ENCODE data around the gene RNF41. TPM values are rescaled to one million over a fixed set of nuclear protein-coding genes. Genes with fewer than 3 reads are reported as not detected.
"Not testable (repeated sequence)": the region's sequence is repeated elsewhere in the genome, so short reads cannot be mapped to it uniquely, and the experiment has no call there.

Gene RNF41
- polyA plus RNA-seq, 1 experiment = 97.2 TPM

DNA sequence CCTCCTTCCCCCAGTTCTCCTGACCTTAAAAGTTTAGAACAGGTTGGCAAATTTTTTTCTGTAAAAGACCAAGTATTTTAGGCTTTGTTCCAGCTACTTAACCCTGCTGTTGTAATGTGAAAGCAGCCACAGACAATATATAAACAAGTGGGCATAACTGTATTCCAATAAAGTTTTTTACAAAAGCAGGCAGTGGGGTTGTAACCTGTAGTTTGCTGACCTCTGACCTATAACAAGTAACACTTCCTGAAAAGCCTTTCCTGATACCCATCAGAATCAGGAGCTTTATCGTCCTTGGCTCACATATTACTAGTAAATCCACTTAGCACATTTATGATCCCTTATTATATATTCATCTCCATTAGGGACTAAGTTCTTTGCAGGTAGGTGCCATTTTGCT, 19.4 kb downstream of the RNF41 start:
- Histone ChIP-seq H3K9me3 (ENCODE audit: control insufficient read depth, insufficient read depth, low read length) (no peaks in the 10 kb centered on the region), H3K27ac (ENCODE audit: low read depth, low read length) (no peak overlapping the region), H3K4me3 (ENCODE audit: low read depth, low read length) (no peak overlapping the region), H3K27me3 (ENCODE audit: control insufficient read depth, insufficient read depth, low read length) (no peaks in the 10 kb centered on the region)
- ChIA-PET CTCF (interaction anchor here (1.6 to 1.7 kb wide), 2 partner anchors 10 to 13 kb away, joined by 8 to 10 read pairs; partner anchors contain the start of gene SMARCC2), POLR2A (interaction anchor here (1.2 kb wide), 1 partner anchor 36 kb away, joined by 5 read pairs; no protein-coding TSS in a partner anchor)
- TF ChIP-seq, protein P1, sequence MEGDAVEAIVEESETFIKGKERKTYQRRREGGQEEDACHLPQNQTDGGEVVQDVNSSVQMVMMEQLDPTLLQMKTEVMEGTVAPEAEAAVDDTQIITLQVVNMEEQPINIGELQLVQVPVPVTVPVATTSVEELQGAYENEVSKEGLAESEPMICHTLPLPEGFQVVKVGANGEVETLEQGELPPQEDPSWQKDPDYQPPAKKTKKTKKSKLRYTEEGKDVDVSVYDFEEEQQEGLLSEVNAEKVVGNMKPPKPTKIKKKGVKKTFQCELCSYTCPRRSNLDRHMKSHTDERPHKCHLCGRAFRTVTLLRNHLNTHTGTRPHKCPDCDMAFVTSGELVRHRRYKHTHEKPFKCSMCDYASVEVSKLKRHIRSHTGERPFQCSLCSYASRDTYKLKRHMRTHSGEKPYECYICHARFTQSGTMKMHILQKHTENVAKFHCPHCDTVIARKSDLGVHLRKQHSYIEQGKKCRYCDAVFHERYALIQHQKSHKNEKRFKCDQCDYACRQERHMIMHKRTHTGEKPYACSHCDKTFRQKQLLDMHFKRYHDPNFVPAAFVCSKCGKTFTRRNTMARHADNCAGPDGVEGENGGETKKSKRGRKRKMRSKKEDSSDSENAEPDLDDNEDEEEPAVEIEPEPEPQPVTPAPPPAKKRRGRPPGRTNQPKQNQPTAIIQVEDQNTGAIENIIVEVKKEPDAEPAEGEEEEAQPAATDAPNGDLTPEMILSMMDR (IDR thresholded peaks at IDR 0.05; ENCODE audit: low read depth, low read length) = no peak
- no peak for DNase-seq (ENCODE audit: low read depth, low spot score)

DNA sequence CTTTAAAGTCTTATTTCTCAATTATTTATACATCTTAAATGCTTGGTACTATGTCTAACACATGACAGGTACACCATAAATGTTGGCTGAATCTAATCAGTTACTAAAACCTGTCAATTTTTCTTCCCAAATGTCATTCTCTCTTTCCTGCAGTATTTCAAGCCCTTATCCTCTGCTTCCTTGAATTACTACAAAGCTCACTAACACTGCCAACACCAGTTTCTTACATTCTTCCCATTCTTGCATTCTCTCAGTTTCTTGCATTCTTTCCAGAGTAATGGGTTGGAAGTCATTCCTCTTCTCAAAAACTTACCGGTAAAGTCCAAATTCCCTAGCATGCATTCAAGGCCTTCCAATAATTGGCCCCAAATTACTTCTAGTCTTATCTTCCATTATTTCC, 22.9 kb downstream of the RNF41 start:
- ChIA-PET CTCF (interaction anchor here (1.4 kb wide), 1 partner anchor 10 kb away, joined by 6 read pairs; the partner anchor contains the start of gene SMARCC2), POLR2A (interaction anchor here (2.6 kb wide), 1 partner anchor 22 kb away, joined by 30 read pairs; the partner anchor contains the start of gene RNF41)
- H3K27ac ChIP-seq (ENCODE audit: low read depth, low read length) = no peak overlapping the region
- no peak for DNase-seq (ENCODE audit: low read depth, low spot score)
- TF ChIP-seq, protein P1 (IDR thresholded peaks at IDR 0.05; ENCODE audit: low read depth, low read length) = no peak
- H3K4me3 ChIP-seq (ENCODE audit: low read depth, low read length) = no peak overlapping the region
- H3K9me3 ChIP-seq (ENCODE audit: control insufficient read depth, insufficient read depth, low read length) = no peaks in the 10 kb centered on the region
- H3K27me3 ChIP-seq (ENCODE audit: control insufficient read depth, insufficient read depth, low read length) = no peaks in the 10 kb centered on the region

DNA sequence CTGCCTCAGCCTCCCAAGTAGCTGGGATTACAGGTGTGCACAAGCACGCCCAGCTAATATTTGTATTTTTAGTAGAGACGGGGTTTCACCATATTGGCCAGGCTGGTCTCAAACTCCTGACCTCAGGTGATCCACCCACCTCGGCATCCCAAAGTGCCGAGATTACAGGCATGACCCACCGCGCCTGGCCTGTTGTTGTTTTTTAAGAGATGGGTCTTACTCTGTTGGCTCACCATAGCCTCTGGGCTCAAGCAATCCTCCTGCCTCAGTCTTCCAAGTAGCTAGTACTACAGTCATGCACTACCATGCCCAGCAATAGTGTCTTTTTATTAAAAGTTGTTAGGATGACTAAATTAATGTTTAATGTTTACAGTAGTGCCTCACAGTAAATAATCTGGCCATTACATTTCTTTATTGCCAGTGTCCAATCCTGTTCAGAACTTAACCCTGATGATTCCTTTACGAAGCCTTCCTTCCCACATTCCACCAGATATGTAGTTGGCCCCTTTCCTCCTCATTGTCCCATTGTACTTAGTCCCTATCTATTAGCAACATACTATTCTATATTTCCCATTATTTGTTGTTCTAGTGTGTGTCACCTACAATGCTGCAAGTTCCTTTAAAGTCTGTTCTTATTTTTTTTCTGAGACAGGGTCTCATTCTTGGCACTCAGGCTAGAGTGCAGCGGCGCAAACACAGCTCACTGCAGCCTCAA, 23.6 kb downstream of the RNF41 start:
- DNase-seq (ENCODE audit: low read depth, low spot score) = no peak
- no peak overlapping the region for H3K27ac ChIP-seq (ENCODE audit: low read depth, low read length)
- CTCF ChIA-PET = interaction anchor here (1.4 to 1.7 kb wide), 2 partner anchors 9 to 13 kb away, joined by 4 to 6 read pairs; partner anchors contain the start of gene SMARCC2
- H3K4me3 ChIP-seq (ENCODE audit: low read depth, low read length) = no peak overlapping the region
- POLR2A ChIA-PET = interaction anchor here (2.6 kb wide), 1 partner anchor 23 kb away, joined by 30 read pairs; the partner anchor contains the start of gene RNF41
- H3K9me3 ChIP-seq (ENCODE audit: control insufficient read depth, insufficient read depth, low read length) = no peaks in the 10 kb centered on the region
- TF ChIP-seq, protein P1 (IDR thresholded peaks at IDR 0.05; ENCODE audit: low read depth, low read length) = no peak
- H3K27me3 ChIP-seq (ENCODE audit: control insufficient read depth, insufficient read depth, low read length) = no peaks in the 10 kb centered on the region

DNA sequence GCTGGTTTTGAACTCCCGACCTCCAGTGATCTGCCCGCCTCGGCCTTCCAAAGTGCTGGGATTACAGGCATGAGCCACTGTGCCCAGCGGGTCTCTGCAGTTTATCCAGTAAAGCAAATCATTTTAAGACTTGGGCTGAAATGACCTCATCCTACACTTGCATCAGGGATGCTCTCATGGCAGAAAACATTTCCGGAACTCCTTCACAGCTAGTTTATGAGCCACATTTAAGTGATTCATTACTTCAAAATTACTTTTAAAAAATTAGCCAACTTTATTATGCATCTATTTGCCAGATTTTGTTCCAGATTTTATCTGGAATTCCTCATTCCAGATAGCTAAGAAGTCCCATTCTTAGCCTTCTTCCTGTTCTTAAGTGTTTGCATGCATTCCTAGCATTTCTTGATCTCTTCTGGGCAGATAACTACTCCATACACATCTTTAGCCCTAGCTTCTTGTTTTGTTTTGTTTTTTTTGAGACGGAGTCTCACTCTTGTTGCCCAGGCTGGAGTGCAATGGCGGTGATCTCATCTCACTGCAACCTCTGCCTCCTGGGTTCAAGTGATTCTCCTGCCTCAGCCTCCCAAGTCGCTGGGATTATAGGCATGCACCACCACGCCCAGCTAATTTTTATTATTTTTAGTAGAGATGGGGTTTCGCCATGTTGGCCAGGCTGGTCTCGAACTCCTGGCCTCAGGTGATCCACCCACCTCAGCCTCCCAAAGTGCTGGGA, 24.7 kb downstream of the RNF41 start:
- H3K27me3 ChIP-seq (ENCODE audit: control insufficient read depth, insufficient read depth, low read length); H3K9me3 ChIP-seq (ENCODE audit: control insufficient read depth, insufficient read depth, low read length); H3K4me3 ChIP-seq (ENCODE audit: low read depth, low read length): not testable (repeated sequence)
- ChIA-PET CTCF (interaction anchor here (0.6 to 1.7 kb wide), 4 partner anchors 11 to 267 kb away, joined by 3 to 4 read pairs (median 4); partner anchors contain the start of gene RNF41), POLR2A (interaction anchor here (0.6 to 2.6 kb wide), 6 partner anchors 9 to 92 kb away, joined by 3 to 30 read pairs (median 4); partner anchors contain the start of genes PA2G4 and RNF41)
- H3K27ac ChIP-seq (ENCODE audit: low read depth, low read length) = peak overlapping the region; percentile 49
- peak; percentile 74 for DNase-seq (ENCODE audit: low read depth, low spot score)

DNA sequence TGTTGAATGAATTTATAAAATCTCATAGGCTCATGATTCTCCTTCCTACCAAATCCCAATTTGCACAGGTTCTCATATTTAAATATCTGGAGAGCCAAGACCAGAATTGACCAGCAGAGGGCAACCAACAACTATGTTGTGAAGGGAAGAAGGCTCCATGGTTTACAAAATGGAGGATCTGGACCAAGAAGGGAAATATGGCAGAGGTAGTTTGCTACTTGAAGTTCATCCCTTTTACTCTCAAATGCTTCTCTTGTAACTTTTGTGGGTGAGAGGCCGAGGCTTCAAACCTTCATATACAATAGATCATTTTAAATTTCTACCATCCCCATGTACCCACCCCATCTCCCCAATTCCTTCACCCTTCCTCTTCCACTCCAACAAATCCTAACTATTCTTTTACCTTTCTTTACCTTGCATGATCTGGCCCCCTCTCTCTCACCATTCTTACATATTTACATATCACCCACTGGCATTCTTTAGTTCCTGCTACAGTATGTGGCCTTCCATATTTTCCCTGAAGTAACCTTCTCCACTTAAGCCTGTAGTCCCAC, 28.6 kb downstream of the RNF41 start:
- no peaks in the 10 kb centered on the region for H3K9me3 ChIP-seq (ENCODE audit: control insufficient read depth, insufficient read depth, low read length)
- ChIA-PET CTCF (interaction anchor here (0.6 to 6.2 kb wide), 9 partner anchors 9 to 313 kb away, joined by 3 to 73 read pairs (median 3); partner anchors contain the start of genes ESYT1 and RNF41), POLR2A (no interaction called here)
- TF ChIP-seq, protein P1 (IDR thresholded peaks at IDR 0.05; ENCODE audit: low read depth, low read length) = peak; percentile 83
- DNase-seq (ENCODE audit: low read depth, low spot score) = peak; percentile 73
- H3K27me3 ChIP-seq (ENCODE audit: control insufficient read depth, insufficient read depth, low read length) = no peaks in the 10 kb centered on the region
- H3K27ac ChIP-seq (ENCODE audit: low read depth, low read length) = no peak overlapping the region
- no peak overlapping the region for H3K4me3 ChIP-seq (ENCODE audit: low read depth, low read length)

Measured in AG04450 (cell line).